ENCODE data around the gene WNT7B.

The WNT7B gene

DNA sequence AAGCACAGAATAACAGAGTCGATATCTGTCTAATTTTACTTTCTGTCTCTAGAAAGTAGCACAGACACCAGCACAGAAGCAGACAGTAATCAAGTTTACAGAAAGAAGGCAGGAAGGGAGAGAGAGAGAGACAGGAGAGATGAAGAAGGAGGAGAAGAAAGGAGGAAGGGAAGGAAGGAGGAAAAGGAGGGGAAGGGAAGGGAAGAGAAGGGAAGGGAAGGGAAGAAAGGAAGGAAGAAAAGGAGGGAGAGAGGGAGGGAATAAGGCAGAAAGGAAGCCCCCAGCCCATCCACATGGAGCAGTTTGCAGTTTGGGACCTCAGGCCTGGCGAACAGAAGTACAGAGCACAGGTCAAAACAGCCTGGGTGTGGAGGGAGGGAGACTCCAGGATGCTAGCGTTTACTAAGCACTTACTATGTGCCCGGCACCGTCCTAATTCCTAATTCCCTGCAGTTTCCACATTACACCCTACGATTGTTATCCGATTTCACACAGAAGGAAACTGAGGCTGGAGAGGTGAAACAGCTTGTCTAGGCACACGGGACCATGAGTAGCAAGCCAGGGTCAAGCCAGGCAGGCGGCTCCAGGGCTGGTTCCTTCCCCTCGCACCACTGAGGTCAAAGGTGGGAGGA, 46.0 kb upstream of the WNT7B start:
- Histone ChIP-seq H3K18ac (ENCODE audit: low read length) (no peak overlapping the region), H2BK5ac (ENCODE audit: low read length) (no peak overlapping the region), H3K56ac (ENCODE audit: low read length) (no peak overlapping the region), H3K79me2 (ENCODE audit: control insufficient read depth, insufficient read depth, low read length) (no peaks in the 10 kb centered on the region), H3K9ac (ENCODE audit: low read length) (no peak overlapping the region), H3K4me3 (ENCODE audit: low read length) (no peak overlapping the region), H3K4me2 (ENCODE audit: low read length) (no peak overlapping the region), H3K79me1 (ENCODE audit: low read length) (no peaks in the 10 kb centered on the region), H2BK15ac (replicated peaks; ENCODE audit: low read depth) (no peak overlapping the region), H3K27me3 (ENCODE audit: insufficient read depth, low read length, poor library complexity) (no peaks in the 10 kb centered on the region), H3K36me3 (ENCODE audit: control insufficient read depth, insufficient read depth, low read length) (no peaks in the 10 kb centered on the region), H4K5ac (ENCODE audit: low read length) (no peak overlapping the region), H3K4me1 (ENCODE audit: control insufficient read depth, low read depth, low read length) (no peaks in the 10 kb centered on the region), H3K27ac (ENCODE audit: low read depth, low read length) (no peak overlapping the region), H2AK5ac (ENCODE audit: low read length) (no peak overlapping the region), H4K8ac (ENCODE audit: low read depth, low read length) (no peak overlapping the region), H2BK120ac (ENCODE audit: low read depth, low read length) (no peak overlapping the region), H3K23ac (ENCODE audit: low read length) (no peak overlapping the region), H3K4ac (ENCODE audit: low read depth, low read length) (no peak overlapping the region)
- WGBS (ENCODE audit: extremely low coverage, insufficient coverage, low lambda C conversion rate), result no CpG with 5 or more reads among the region's 10 CpGs
- DNase-seq, result no peak

DNA sequence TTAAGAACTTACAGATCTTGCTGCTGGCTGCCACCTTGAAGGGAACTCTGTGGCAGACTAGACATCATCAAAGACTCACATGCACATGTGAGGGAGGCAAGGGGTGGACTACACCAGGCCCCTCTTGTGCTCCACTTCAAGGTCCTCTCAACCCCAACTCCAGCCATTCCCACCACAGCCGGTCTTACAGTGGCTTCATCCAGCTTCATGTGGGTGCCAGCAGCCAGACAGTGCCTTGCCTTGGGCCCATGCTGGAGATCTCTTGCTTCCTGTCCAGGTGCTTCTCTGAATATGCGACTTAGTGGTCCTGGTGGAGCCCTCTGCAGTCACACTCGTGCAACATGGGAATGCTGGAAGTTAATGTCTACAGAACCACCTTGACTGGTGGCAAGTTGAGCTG, 44.6 kb upstream of the WNT7B start:
- H2BK15ac ChIP-seq (replicated peaks; ENCODE audit: low read depth), result no peak overlapping the region
- no peaks in the 10 kb centered on the region for H3K79me1 ChIP-seq (ENCODE audit: low read length)
- no peak overlapping the region for H3K56ac ChIP-seq (ENCODE audit: low read length)
- H3K18ac ChIP-seq (ENCODE audit: low read length), result no peak overlapping the region
- H2AK5ac ChIP-seq (ENCODE audit: low read length), result no peak overlapping the region
- DNase-seq, result no peak
- H3K23ac ChIP-seq (ENCODE audit: low read length), result no peak overlapping the region
- H3K79me2 ChIP-seq (ENCODE audit: control insufficient read depth, insufficient read depth, low read length), result no peaks in the 10 kb centered on the region
- no peak overlapping the region for H3K4ac ChIP-seq (ENCODE audit: low read depth, low read length)
- H3K36me3 ChIP-seq (ENCODE audit: control insufficient read depth, insufficient read depth, low read length), result no peaks in the 10 kb centered on the region
- H4K8ac ChIP-seq (ENCODE audit: low read depth, low read length), result no peak overlapping the region
- H3K27ac ChIP-seq (ENCODE audit: low read depth, low read length), result no peak overlapping the region
- H3K27me3 ChIP-seq (ENCODE audit: insufficient read depth, low read length, poor library complexity), result no peaks in the 10 kb centered on the region
- H2BK120ac ChIP-seq (ENCODE audit: low read depth, low read length), result no peak overlapping the region
- H3K4me1 ChIP-seq (ENCODE audit: control insufficient read depth, low read depth, low read length), result no peaks in the 10 kb centered on the region
- no peak overlapping the region for H2BK5ac ChIP-seq (ENCODE audit: low read length)
- H3K4me3 ChIP-seq (ENCODE audit: low read length), result no peak overlapping the region
- no peak overlapping the region for H3K4me2 ChIP-seq (ENCODE audit: low read length)
- H3K9ac ChIP-seq (ENCODE audit: low read length), result no peak overlapping the region
- H4K5ac ChIP-seq (ENCODE audit: low read length), result no peak overlapping the region
- WGBS (ENCODE audit: extremely low coverage, insufficient coverage, low lambda C conversion rate), result no CpG with 5 or more reads among the region's 3 CpGs

DNA sequence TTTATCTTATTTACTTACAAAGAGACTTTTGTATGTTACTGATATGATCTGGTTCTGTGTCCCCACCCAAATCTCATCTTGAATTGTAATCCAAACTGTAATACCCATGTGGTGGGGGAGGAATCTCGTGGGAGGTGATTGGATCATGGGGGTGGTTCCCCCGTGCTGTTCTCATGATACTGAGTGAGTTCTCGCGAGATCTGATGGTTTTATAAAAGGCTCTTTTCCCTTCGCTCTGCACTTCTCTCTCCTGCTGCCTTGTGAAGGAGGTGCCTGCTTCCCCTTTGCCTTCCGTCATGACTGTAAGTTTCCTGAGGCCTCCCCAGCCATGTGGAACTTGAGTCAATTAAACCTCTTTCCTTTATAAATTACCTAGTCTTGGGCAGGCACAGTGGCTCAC, 42.4 kb upstream of the WNT7B start:
- no peak overlapping the region for H3K27ac ChIP-seq (ENCODE audit: low read depth, low read length)
- no peaks in the 10 kb centered on the region for H3K27me3 ChIP-seq (ENCODE audit: insufficient read depth, low read length, poor library complexity)

DNA sequence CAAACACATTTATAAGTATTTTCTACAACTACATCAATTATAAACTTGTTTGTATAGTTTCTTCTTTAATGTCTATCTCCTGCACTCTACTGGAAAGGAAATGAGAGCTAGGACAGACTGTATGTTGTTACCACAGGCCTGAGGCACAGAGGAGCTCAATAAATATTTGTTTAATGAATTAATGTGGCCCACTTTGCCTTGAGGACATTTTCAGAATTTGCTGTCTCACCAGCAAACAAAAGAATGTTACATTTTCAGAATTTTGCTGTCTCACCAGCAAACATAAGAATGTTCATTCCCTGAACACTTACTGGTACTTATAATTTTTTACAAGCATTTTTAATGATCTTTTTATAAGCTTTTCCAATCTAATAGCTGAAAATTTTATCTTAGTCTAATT, 41.9 kb upstream of the WNT7B start:
- Histone ChIP-seq H2BK5ac (ENCODE audit: low read length) (no peak overlapping the region), H3K4me1 (ENCODE audit: control insufficient read depth, low read depth, low read length) (no peaks in the 10 kb centered on the region), H2BK15ac (replicated peaks; ENCODE audit: low read depth) (no peak overlapping the region), H3K27me3 (ENCODE audit: insufficient read depth, low read length, poor library complexity) (no peaks in the 10 kb centered on the region), H2BK120ac (ENCODE audit: low read depth, low read length) (no peak overlapping the region), H3K36me3 (ENCODE audit: control insufficient read depth, insufficient read depth, low read length) (no peaks in the 10 kb centered on the region), H3K56ac (ENCODE audit: low read length) (no peak overlapping the region), H3K18ac (ENCODE audit: low read length) (no peak overlapping the region), H4K8ac (ENCODE audit: low read depth, low read length) (no peak overlapping the region), H3K4me2 (ENCODE audit: low read length) (no peak overlapping the region), H2AK5ac (ENCODE audit: low read length) (no peak overlapping the region), H3K23ac (ENCODE audit: low read length) (no peak overlapping the region), H4K5ac (ENCODE audit: low read length) (no peak overlapping the region), H3K9ac (ENCODE audit: low read length) (no peak overlapping the region), H3K27ac (ENCODE audit: low read depth, low read length) (no peak overlapping the region), H3K4me3 (ENCODE audit: low read length) (no peak overlapping the region), H3K4ac (ENCODE audit: low read depth, low read length) (no peak overlapping the region), H3K79me1 (ENCODE audit: low read length) (no peaks in the 10 kb centered on the region), H3K79me2 (ENCODE audit: control insufficient read depth, insufficient read depth, low read length) (no peaks in the 10 kb centered on the region)
- no peak for DNase-seq

More for the DNA sequence above, 42.4 kb upstream of the WNT7B start:
- Histone ChIP-seq H3K56ac (ENCODE audit: low read length) (no peak overlapping the region), H2BK5ac (ENCODE audit: low read length) (no peak overlapping the region), H3K79me1 (ENCODE audit: low read length) (no peaks in the 10 kb centered on the region), H3K4me1 (ENCODE audit: control insufficient read depth, low read depth, low read length) (no peaks in the 10 kb centered on the region), H2AK5ac (ENCODE audit: low read length) (no peak overlapping the region), H3K79me2 (ENCODE audit: control insufficient read depth, insufficient read depth, low read length) (no peaks in the 10 kb centered on the region), H3K23ac (ENCODE audit: low read length) (no peak overlapping the region), H3K36me3 (ENCODE audit: control insufficient read depth, insufficient read depth, low read length) (no peaks in the 10 kb centered on the region), H3K18ac (ENCODE audit: low read length) (no peak overlapping the region), H2BK120ac (ENCODE audit: low read depth, low read length) (no peak overlapping the region), H3K9ac (ENCODE audit: low read length) (no peak overlapping the region), H2BK15ac (replicated peaks; ENCODE audit: low read depth) (no peak overlapping the region), H3K4me2 (ENCODE audit: low read length) (no peak overlapping the region), H4K8ac (ENCODE audit: low read depth, low read length) (no peak overlapping the region), H4K5ac (ENCODE audit: low read length) (no peak overlapping the region), H3K4me3 (ENCODE audit: low read length) (no peak overlapping the region), H3K4ac (ENCODE audit: low read depth, low read length) (no peak overlapping the region)
- DNase-seq, result peak; percentile 28
- WGBS (ENCODE audit: extremely low coverage, insufficient coverage, low lambda C conversion rate), result no CpG with 5 or more reads among the region's 6 CpGs

DNA sequence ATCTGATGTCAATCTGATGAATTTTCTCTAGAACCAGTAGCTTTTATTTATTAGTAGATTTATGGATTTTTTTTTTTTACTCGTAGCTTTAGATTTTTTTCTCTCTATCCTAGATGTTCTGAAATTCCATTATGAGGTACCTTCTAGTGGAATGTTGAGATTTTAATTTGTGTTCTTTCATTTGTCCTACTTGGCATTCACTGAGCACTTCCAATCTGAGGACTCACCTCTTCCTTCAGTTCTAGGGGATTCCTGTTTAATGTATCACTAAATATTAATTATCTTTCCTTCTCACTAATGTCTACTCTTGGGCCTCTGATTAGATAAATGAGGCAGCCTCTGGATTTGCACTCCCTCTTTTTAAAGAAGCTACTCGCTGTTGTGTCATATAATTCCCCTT, 40.2 kb upstream of the WNT7B start:
- H3K56ac ChIP-seq (ENCODE audit: low read length), result no peak overlapping the region
- H3K79me2 ChIP-seq (ENCODE audit: control insufficient read depth, insufficient read depth, low read length), result no peaks in the 10 kb centered on the region
- H4K5ac ChIP-seq (ENCODE audit: low read length), result no peak overlapping the region
- H3K79me1 ChIP-seq (ENCODE audit: low read length), result no peaks in the 10 kb centered on the region
- no peak overlapping the region for H3K9ac ChIP-seq (ENCODE audit: low read length)
- no peak overlapping the region for H3K4me2 ChIP-seq (ENCODE audit: low read length)
- H3K27me3 ChIP-seq (ENCODE audit: insufficient read depth, low read length, poor library complexity), result no peaks in the 10 kb centered on the region
- peaks cover 2% of the 10 kb centered on the region for H3K4me1 ChIP-seq (ENCODE audit: control insufficient read depth, low read depth, low read length)
- no peak overlapping the region for H3K27ac ChIP-seq (ENCODE audit: low read depth, low read length)
- H3K36me3 ChIP-seq (ENCODE audit: control insufficient read depth, insufficient read depth, low read length), result no peaks in the 10 kb centered on the region
- H2BK15ac ChIP-seq (replicated peaks; ENCODE audit: low read depth), result no peak overlapping the region
- H3K23ac ChIP-seq (ENCODE audit: low read length), result no peak overlapping the region
- H3K18ac ChIP-seq (ENCODE audit: low read length), result no peak overlapping the region
- no peak overlapping the region for H3K4me3 ChIP-seq (ENCODE audit: low read length)
- H2BK120ac ChIP-seq (ENCODE audit: low read depth, low read length), result no peak overlapping the region
- no peak for DNase-seq
- no peak overlapping the region for H4K8ac ChIP-seq (ENCODE audit: low read depth, low read length)
- WGBS (ENCODE audit: extremely low coverage, insufficient coverage, low lambda C conversion rate), result no CpG with 5 or more reads among the region's 2 CpGs
- H2BK5ac ChIP-seq (ENCODE audit: low read length), result no peak overlapping the region
- H2AK5ac ChIP-seq (ENCODE audit: low read length), result no peak overlapping the region
- no peak overlapping the region for H3K4ac ChIP-seq (ENCODE audit: low read depth, low read length)
